Neural progenitor cell (in vitro differentiated cells): ENCODE data around the gene BAAT.

Source experiments
- EZH2 ChIP-seq: fragments of 200-600 bp; sonication (generic); IDR thresholded peaks from 2 replicates; pipeline ENCODE4 v1.6.1; 2017; ENCODE audit warnings: antibody characterized with exemption, mild to moderate bottlenecking, moderate library complexity
- TF ChIP-seq, protein P1 (sequence below): fragments of 200-600 bp; sonication (generic); IDR thresholded peaks from 2 replicates; pipeline ENCODE4 v1.5.1; 2017; ENCODE audit warnings: antibody characterized with exemption, mild to moderate bottlenecking

GRCh38 chr9:101333926-101334702 is 50.7 kb downstream of the BAAT start:
- TF ChIP-seq, protein P1, sequence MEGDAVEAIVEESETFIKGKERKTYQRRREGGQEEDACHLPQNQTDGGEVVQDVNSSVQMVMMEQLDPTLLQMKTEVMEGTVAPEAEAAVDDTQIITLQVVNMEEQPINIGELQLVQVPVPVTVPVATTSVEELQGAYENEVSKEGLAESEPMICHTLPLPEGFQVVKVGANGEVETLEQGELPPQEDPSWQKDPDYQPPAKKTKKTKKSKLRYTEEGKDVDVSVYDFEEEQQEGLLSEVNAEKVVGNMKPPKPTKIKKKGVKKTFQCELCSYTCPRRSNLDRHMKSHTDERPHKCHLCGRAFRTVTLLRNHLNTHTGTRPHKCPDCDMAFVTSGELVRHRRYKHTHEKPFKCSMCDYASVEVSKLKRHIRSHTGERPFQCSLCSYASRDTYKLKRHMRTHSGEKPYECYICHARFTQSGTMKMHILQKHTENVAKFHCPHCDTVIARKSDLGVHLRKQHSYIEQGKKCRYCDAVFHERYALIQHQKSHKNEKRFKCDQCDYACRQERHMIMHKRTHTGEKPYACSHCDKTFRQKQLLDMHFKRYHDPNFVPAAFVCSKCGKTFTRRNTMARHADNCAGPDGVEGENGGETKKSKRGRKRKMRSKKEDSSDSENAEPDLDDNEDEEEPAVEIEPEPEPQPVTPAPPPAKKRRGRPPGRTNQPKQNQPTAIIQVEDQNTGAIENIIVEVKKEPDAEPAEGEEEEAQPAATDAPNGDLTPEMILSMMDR = no peak
- no peak for TF ChIP-seq EZH2
